NT2/D1 (cell line): ENCODE results near the gene ZNF436.

Source experiments
- DNase-seq: peaks from one replicate; pipeline ENCODE4 v3.0.0-alpha.2; 2011; ENCODE audit warnings: low read depth, low spot score
- H3K27me3 ChIP-seq: 2 replicates; pipeline ENCODE4 v1.6.0; 2011; ENCODE audit warnings: mild to moderate bottlenecking; ENCODE audit not compliant: insufficient read length, insufficient read depth
- H3K36me3 ChIP-seq: 2 replicates; pipeline ENCODE4 v1.6.1; 2011; ENCODE audit warnings: mild to moderate bottlenecking, low read length, mixed read lengths; ENCODE audit not compliant: insufficient read depth, insufficient read length
- H3K4me1 ChIP-seq: 2 replicates; pipeline ENCODE4 v1.5.1; 2011; ENCODE audit not compliant: insufficient read depth, insufficient read length
- H3K4me3 ChIP-seq: 2 replicates; pipeline ENCODE4 v1.5.1; 2011; ENCODE audit warnings: low read depth; ENCODE audit not compliant: insufficient read length
- H3K9ac ChIP-seq: 2 replicates; pipeline ENCODE4 v1.6.0; 2011; ENCODE audit warnings: low read depth; ENCODE audit not compliant: insufficient read length
- H3K9me3 ChIP-seq: 2 replicates; pipeline ENCODE4 v1.5.1; 2011; ENCODE audit warnings: mild to moderate bottlenecking, low read length; ENCODE audit not compliant: insufficient read depth
- SUZ12 ChIP-seq: IDR thresholded peaks from 2 replicates; pipeline ENCODE4 v1.6.1; 2011; ENCODE audit not compliant: insufficient read length, insufficient read depth; ENCODE audit errors: extremely low read depth
- YY1 ChIP-seq: IDR thresholded peaks from 2 replicates; pipeline ENCODE4 v1.6.1; 2011; ENCODE audit not compliant: insufficient read length, insufficient read depth
- ZNF274 ChIP-seq: IDR thresholded peaks from 2 replicates; pipeline ENCODE4 v1.6.1; 2011; ENCODE audit warnings: mild to moderate bottlenecking, low read depth, low read length

The ZNF436 gene

DNA sequence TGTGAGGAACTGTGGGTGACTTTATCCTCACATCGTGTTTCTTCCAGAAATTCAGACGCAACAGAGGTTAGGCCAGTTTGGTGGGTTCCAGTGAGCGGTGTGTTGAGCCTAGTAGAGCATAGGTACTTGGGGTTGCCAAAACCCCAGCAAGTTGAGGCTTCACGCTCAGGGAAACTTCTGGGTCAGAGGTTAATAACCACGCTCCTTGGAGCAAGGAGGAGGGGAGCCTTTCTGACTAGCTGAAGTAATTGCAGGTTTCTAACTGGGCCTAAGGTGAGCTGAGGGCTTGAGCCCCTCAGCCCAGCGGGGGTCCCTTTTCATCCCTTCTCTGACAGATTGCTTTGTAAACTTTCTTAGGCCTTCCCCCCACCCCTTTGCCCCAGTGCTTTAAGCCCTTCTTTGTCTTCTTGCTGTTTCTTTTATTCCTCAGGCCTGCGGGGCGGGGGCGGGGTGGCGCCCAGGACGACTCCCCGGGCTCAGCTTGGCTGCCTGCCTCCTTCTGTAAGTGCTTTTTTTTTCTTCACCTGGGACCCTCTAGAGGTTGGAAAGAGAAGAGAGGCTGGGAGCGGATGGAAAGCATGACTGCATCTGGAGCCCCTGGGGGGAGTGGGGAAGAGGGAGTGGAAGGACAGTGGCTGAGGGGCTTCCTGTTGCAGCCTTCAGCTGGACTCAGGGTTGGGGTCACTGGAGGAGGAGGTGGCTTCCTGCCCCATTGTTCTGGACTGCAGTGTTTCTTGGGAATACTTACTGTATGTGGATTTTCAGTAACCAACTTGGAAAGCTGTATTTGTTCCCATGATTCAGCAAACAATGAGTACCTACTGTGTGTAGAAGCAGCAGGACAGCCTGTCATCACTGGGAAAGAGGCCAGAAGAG, 1.3 kb upstream of the ZNF436 start:
- DNase-seq: peak; percentile 92
- TF ChIP-seq YY1: no peak
- TF ChIP-seq SUZ12: no peak
- no peak for TF ChIP-seq ZNF274
- Histone ChIP-seq H3K27me3 (peaks cover 83% of the 10 kb centered on the region), H3K36me3 (peaks cover 9% of the 10 kb centered on the region), H3K4me1 (peaks cover 13% of the 10 kb centered on the region), H3K4me3 (no peak overlapping the region), H3K9me3 (peaks cover 9% of the 10 kb centered on the region), H3K9ac (no peak overlapping the region)

DNA sequence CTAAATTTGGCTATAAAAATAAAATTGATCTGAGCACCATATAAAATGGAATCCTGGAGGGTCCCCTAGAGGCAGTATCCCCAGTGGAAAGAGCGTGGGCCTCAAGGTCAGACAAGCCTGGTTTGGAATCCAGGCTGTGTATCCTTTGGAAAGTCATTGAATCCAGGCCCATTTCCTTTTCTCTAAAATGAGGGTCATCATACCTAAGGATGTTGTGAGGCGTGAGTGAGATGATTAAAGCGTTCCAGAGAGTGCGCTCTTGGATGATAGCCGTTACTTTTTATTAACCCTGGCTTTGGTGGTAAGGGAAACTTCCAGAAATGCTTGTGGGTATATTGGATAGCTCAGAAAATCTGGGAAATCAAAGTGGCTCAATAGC, 683 bp upstream of the ZNF436 start:
- no peak for DNase-seq
- Histone ChIP-seq H3K4me1 (peaks cover 13% of the 10 kb centered on the region), H3K9ac (no peak overlapping the region), H3K9me3 (peaks cover 12% of the 10 kb centered on the region), H3K27me3 (peaks cover 80% of the 10 kb centered on the region), H3K4me3 (no peak overlapping the region), H3K36me3 (peaks cover 9% of the 10 kb centered on the region)
- TF ChIP-seq SUZ12 (no peak), ZNF274 (no peak), YY1 (no peak)

DNA sequence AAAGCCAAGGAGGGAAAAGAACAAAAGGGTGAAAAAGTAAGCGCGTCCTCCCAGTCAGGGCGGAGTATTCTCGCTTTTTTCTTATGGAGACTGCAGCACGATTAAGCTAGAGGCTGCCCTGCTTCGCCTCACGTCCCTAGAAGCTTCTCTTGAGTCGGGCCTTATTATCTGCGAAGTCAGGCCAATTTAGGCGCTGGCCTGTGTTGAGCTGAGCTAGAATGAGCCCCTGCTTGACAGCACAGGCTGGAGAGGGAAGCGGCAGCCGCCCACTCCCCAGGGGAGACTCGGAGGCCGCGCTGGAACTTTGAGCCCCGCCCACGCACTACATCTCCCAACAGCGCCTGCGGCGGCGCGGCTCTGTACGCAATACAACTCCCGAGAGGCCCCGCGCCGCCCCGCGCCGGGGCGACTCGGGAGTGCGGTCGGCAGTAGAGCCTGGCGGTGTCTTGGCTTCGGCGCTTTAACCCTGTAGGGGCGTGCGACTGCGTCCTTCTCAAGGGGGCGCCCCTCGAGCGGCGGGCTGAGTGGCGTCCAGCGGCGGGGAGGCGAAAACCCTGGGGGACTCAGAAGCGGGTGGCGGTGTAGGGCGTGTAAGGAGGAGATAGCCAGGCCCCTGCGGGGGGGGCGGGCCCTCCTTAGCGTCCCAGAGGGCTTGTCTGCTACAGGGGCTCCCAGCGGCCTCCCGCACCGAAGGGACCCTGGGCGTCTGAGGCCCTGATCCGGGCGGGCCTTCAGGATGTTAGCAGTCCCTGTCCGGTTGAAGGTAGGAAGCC, 888 bp downstream of the ZNF436 start:
- peaks cover 24% of the 10 kb centered on the region for H3K9me3 ChIP-seq
- TF ChIP-seq SUZ12: no peak
- TF ChIP-seq ZNF274: no peak
- TF ChIP-seq YY1: no peak
- peaks cover 13% of the 10 kb centered on the region for H3K4me1 ChIP-seq
- H3K4me3 ChIP-seq: peak overlapping the region; percentile 47
- H3K9ac ChIP-seq: peak overlapping the region; percentile 93
- peaks cover 9% of the 10 kb centered on the region for H3K36me3 ChIP-seq
- peaks cover 72% of the 10 kb centered on the region for H3K27me3 ChIP-seq
- DNase-seq: peak; percentile 76

DNA sequence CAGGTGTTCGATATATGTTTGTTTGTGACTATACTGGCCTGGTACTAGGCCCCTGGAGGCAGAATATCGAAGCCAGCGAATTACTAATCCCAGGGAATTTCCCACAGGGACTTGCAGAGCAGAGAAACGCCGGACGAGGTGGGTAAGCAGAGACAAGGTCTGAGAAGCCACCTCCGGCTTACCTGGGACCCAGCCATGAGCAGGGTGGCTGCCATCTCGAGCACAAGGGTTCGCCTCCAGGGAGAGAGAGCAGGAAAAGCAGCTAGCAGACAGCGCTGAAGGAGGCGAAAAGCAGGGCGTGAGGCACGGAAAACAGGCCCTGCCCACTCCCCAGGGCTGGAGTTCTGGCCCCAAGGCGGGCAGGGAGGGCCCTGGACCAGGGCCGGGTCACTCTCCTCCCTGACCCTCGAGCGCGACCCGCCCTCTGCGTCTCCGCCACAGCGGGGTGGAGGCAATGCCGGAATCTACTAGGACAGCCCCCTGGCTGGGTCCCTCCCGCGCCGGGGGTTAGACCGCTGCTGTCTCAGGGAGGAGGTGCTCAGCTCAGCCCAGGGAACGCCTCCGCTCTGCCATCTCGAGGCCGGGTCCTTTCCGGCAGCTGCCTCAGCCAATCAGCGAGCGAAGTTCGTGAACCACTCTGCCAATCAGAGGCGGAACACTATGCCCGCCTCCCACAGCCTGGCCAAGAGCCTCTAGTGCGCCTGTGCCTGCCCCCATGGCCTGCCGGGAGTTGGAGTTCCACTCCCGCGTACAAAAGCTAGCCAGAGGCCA, 1.7 kb downstream of the ZNF436 start:
- peaks cover 11% of the 10 kb centered on the region for H3K36me3 ChIP-seq
- H3K4me1 ChIP-seq: peaks cover 13% of the 10 kb centered on the region
- peaks cover 32% of the 10 kb centered on the region for H3K9me3 ChIP-seq
- peak overlapping the region; percentile 93 for H3K9ac ChIP-seq
- DNase-seq: peak; percentile 95
- TF ChIP-seq SUZ12: no peak
- no peak for TF ChIP-seq ZNF274
- TF ChIP-seq YY1: no peak
- H3K4me3 ChIP-seq: peak overlapping the region; percentile 55
- peaks cover 65% of the 10 kb centered on the region for H3K27me3 ChIP-seq

DNA sequence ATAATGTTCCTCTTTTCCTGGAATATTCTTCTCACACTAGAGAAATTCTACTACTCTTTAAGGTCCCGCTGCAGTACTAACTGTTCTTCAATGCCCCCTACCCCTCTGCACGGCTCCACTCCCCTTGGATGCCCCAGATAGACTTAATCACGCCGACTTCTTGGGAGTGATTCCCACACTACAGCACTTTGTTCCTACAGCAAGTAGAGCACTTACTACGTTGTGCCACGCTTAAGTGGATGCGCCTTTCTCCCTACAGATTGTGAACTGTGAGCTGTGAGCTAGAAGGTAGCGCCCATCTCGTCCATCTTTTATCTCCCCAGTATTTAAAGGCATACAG, 2.2 kb downstream of the ZNF436 start:
- TF ChIP-seq ZNF274 (no peak), YY1 (no peak), SUZ12 (no peak)
- H3K4me1 ChIP-seq: peaks cover 13% of the 10 kb centered on the region
- peak overlapping the region; percentile 55 for H3K4me3 ChIP-seq
- H3K36me3 ChIP-seq: peaks cover 17% of the 10 kb centered on the region
- peaks cover 64% of the 10 kb centered on the region for H3K27me3 ChIP-seq
- H3K9ac ChIP-seq: peak overlapping the region; percentile 83
- H3K9me3 ChIP-seq: peaks cover 38% of the 10 kb centered on the region
- DNase-seq: no peak

DNA sequence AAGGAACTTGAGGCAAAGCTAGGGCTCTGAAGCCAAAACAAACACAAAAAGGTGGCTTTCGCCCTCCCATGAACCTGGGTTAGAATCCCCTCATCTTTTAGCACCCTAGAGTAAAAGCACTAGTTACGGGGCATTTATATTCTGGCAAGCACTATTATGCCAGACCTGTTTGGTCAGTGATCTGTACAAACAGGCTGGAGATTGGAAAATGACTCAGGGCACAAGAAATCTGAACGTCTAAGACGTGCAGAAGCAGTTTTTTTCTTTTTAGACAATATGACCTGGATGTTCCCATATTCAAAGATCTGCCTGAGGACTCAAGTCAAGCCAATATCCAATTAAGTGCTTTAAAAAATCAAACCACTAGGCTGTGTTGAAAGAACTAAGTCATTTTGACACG, 3.0 kb downstream of the ZNF436 start:
- Histone ChIP-seq H3K27me3 (peaks cover 61% of the 10 kb centered on the region), H3K4me3 (no peak overlapping the region), H3K9ac (no peak overlapping the region), H3K36me3 (peaks cover 25% of the 10 kb centered on the region), H3K9me3 (peaks cover 46% of the 10 kb centered on the region), H3K4me1 (peaks cover 13% of the 10 kb centered on the region)
- TF ChIP-seq SUZ12 (no peak), YY1 (no peak), ZNF274 (no peak)
- DNase-seq: no peak

DNA sequence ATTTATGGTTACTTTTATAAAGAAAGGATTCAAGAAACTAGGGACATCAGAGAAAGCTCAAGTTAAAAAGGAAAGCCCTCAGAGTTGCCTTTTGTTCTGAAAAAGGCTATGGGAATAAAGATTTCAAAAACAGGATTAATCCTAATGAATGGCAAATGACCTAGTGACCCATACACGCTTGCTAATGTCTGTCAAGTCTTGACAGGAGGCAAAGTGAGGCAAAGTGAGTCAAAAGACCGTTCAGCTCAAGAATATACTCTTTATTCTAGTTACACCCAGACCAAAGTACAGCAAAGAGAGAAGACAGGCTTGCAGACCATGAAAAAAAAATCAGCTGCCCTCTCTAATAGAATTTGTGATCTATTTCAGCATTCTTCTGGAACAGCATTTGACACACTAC, 3.5 kb downstream of the ZNF436 start:
- Histone ChIP-seq H3K36me3 (peaks cover 29% of the 10 kb centered on the region), H3K4me1 (peaks cover 10% of the 10 kb centered on the region), H3K4me3 (no peak overlapping the region), H3K9me3 (peaks cover 50% of the 10 kb centered on the region), H3K9ac (no peak overlapping the region), H3K27me3 (peaks cover 61% of the 10 kb centered on the region)
- TF ChIP-seq ZNF274 (no peak), YY1 (no peak), SUZ12 (no peak)
- no peak for DNase-seq
